ENCODE results near the gene FADS3. TPM values are rescaled to one million over a fixed set of nuclear protein-coding genes. Genes with fewer than 3 reads are reported as not detected.
A peak's percentile ranks its signal among the peaks of the same experiment; 100 is the strongest.

The FADS3 gene
- total and polyA plus RNA-seq, 9 of the 15 experiments (the other 6 are each of a cell fraction or from before 2014, with no cell fraction given), result 0.97 to 148 (median 92.7) TPM

DNA sequence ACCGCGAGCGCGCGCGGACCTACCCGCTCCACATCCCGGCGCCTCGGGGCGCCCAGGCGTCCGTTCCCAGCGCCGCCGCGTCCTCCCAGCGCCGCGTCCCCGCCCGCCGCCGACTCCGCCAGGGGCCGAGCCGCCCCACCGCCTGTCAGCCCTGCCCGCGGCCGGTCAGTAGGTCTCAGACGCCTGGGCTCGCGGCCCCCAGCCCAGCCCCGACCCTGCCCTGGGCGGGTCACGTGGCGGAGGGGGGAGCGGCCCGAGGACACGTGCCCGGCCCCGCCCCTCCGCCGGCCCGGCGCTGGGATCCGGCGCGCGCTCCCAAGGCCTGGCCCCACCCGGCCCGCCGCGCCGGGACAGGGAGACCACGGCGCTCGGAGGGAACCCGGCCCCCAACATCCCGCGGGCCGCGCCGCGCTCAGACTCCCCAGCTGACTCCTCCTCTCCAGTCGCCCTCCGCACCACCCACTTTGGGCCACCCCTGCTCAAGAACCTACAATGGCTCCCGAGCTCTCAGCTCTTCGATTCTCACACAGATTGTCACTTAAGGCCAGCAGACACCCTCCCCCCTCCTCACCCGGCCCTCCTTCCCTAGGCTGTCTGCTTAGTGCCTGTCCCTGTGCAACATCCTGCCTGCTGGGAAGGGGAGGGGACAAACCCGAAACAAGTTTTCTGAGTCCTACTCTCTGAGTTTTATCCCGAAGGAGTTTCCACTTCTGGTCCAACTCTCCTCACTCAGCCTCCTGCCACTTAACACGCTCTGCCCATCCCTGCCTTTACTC is 26.2 kb upstream of the FADS3 start, which contains the start of gene RAB3IL1 (continued):
- TF ChIP-seq, protein P1, sequence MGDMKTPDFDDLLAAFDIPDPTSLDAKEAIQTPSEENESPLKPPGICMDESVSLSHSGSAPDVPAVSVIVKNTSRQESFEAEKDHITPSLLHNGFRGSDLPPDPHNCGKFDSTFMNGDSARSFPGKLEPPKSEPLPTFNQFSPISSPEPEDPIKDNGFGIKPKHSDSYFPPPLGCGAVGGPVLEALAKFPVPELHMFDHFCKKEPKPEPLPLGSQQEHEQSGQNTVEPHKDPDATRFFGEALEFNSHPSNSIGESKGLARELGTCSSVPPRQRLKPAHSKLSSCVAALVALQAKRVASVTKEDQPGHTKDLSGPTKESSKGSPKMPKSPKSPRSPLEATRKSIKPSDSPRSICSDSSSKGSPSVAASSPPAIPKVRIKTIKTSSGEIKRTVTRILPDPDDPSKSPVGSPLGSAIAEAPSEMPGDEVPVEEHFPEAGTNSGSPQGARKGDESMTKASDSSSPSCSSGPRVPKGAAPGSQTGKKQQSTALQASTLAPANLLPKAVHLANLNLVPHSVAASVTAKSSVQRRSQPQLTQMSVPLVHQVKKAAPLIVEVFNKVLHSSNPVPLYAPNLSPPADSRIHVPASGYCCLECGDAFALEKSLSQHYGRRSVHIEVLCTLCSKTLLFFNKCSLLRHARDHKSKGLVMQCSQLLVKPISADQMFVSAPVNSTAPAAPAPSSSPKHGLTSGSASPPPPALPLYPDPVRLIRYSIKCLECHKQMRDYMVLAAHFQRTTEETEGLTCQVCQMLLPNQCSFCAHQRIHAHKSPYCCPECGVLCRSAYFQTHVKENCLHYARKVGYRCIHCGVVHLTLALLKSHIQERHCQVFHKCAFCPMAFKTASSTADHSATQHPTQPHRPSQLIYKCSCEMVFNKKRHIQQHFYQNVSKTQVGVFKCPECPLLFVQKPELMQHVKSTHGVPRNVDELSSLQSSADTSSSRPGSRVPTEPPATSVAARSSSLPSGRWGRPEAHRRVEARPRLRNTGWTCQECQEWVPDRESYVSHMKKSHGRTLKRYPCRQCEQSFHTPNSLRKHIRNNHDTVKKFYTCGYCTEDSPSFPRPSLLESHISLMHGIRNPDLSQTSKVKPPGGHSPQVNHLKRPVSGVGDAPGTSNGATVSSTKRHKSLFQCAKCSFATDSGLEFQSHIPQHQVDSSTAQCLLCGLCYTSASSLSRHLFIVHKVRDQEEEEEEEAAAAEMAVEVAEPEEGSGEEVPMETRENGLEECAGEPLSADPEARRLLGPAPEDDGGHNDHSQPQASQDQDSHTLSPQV (IDR thresholded peaks at IDR 0.05), result peak; percentile 67
- TF ChIP-seq THRAP3 (IDR thresholded peaks at IDR 0.05; ENCODE audit: borderline replicate concordance) (0 out of 2 replicates have a peak, but pooled peaks have one; percentile 54), RCOR1 (IDR thresholded peaks at IDR 0.05; ENCODE audit: borderline replicate concordance in 1 of 2, low read depth in 2 of 2, low read length in 2 of 2) (peak; percentile 71 to 92; a peak in 3 of 4 replicates), HDAC1 (IDR thresholded peaks at IDR 0.05) (peak; percentile 78 to 82; a peak in 3 of 4 replicates), KDM4B (IDR thresholded peaks at IDR 0.05; ENCODE audit: borderline replicate concordance in 2 of 2, low read depth in 1 of 2) (no peak), MYC (IDR thresholded peaks at IDR 0.05; ENCODE audit: low read depth, low read length) (peak; percentile 80), MYC (CRISPR knock-in tag; IDR thresholded peaks at IDR 0.05; ENCODE audit: borderline replicate concordance, low read depth) (no peak), ZBTB26 (CRISPR knock-in tag; IDR thresholded peaks at IDR 0.05) (no peak), EP300 (IDR thresholded peaks at IDR 0.05; ENCODE audit: low read length) (no peak), ESRRB (CRISPR knock-in tag; IDR thresholded peaks at IDR 0.05; ENCODE audit: borderline replicate concordance) (no peak), ZBTB9 (CRISPR knock-in tag; IDR thresholded peaks at IDR 0.05) (0 out of 2 replicates have a peak, but pooled peaks have one; percentile 49), MTA3 (IDR thresholded peaks at IDR 0.05; ENCODE audit: borderline replicate concordance) (0 out of 2 replicates have a peak, but pooled peaks have one; percentile 43), XRCC3 (IDR thresholded peaks at IDR 0.05) (no peak), POU5F1 (IDR thresholded peaks at IDR 0.05; ENCODE audit: borderline replicate concordance, low read depth, low read length, partially characterized antibody) (no peak), FOSL1 (tag; conservative IDR thresholded peaks at IDR 0.05) (0 out of 2 replicates have a peak, but pooled peaks have one; percentile 13), ID3 (CRISPR knock-in tag; IDR thresholded peaks at IDR 0.05) (no peak), ID3 (tag; IDR thresholded peaks at IDR 0.05) (peak; percentile 68; the same call in 1 of the 2 replicates)
- TF ChIP-seq, protein P2, sequence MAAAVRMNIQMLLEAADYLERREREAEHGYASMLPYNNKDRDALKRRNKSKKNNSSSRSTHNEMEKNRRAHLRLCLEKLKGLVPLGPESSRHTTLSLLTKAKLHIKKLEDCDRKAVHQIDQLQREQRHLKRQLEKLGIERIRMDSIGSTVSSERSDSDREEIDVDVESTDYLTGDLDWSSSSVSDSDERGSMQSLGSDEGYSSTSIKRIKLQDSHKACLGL (CRISPR knock-in tag; IDR thresholded peaks at IDR 0.05; ENCODE audit: borderline replicate concordance, poor library complexity, severe bottlenecking), result peak; percentile 89

Data from K562 (cell line).